DND-41 (cell line): ENCODE measurements around the gene TAGLN2.

Experiments
- CTCF ChIP-seq: IDR thresholded peaks from 2 replicates; pipeline ENCODE4 v1.5.1; 2012; ENCODE audit warnings: borderline replicate concordance, low read length, moderate library complexity, mild to moderate bottlenecking; ENCODE audit not compliant: poor library complexity, severe bottlenecking; ENCODE audit errors: extremely low read depth
- EZH2 ChIP-seq: IDR thresholded peaks from 3 replicates; pipeline ENCODE4 v1.6.1; 2012; ENCODE audit warnings: borderline replicate concordance, low read depth, mild to moderate bottlenecking, moderate library complexity, low read length, inconsistent platforms; ENCODE audit not compliant: severe bottlenecking

- TF ChIP-seq CTCF (no peak), EZH2 (no peak)
These were observed 29.3 kb downstream of the TAGLN2 start for GRCh38 chr1:159895836-159896545.
